Measurements from ENCODE around the gene PXDN. TPM values are rescaled to one million over a fixed set of nuclear protein-coding genes. Genes with fewer than 3 reads are reported as not detected.

Gene PXDN
- total RNA-seq, 4 donors from 2014 or later, result 7.0 to 9.5 (median 9.4) TPM

GRCh38 chr2:1603521-1603920, 140.8 kb downstream of the PXDN start:
- WGBS, result 94% methylated on average over 12 of the region's 15 CpGs
- Histone ChIP-seq H3K4me3 (no peak overlapping the region), H3K4me1 (peaks cover 21% of the 10 kb centered on the region), H3K9me3 (no peaks in the 10 kb centered on the region), H3K27ac (no peak overlapping the region), H3K36me3 (no peaks in the 10 kb centered on the region), H3K27me3 (no peaks in the 10 kb centered on the region)
- no peak for TF ChIP-seq EP300 (IDR thresholded peaks at IDR 0.05)
- no peak for TF ChIP-seq POLR2A (IDR thresholded peaks at IDR 0.05)
- no peak for TF ChIP-seq CTCF (IDR thresholded peaks at IDR 0.05)
- no peak for TF ChIP-seq POLR2AphosphoS5 (IDR thresholded peaks at IDR 0.05)
- DNase-seq (ENCODE audit: low spot score in 2 of 2), result peak in 1 of 2 donors; percentile 15

GRCh38 chr2:1603059-1603458, 141.3 kb downstream of the PXDN start:
- peak in 1 of 2 donors; percentile 57 for DNase-seq (ENCODE audit: low spot score in 2 of 2)
- Histone ChIP-seq H3K4me3 (no peak overlapping the region), H3K4me1 (peaks cover 21% of the 10 kb centered on the region), H3K27me3 (no peaks in the 10 kb centered on the region), H3K36me3 (no peaks in the 10 kb centered on the region), H3K9me3 (no peaks in the 10 kb centered on the region), H3K27ac (no peak overlapping the region)
- TF ChIP-seq CTCF (IDR thresholded peaks at IDR 0.05) (no peak), EP300 (IDR thresholded peaks at IDR 0.05) (no peak), POLR2A (IDR thresholded peaks at IDR 0.05) (no peak), POLR2AphosphoS5 (IDR thresholded peaks at IDR 0.05) (no peak)
- over 99% methylated on average over 13 of the region's 15 CpGs for WGBS

GRCh38 chr2:1602278-1603010, 141.9 kb downstream of the PXDN start:
- peaks cover 21% of the 10 kb centered on the region for H3K4me1 ChIP-seq
- TF ChIP-seq POLR2AphosphoS5 (IDR thresholded peaks at IDR 0.05) (no peak), POLR2A (IDR thresholded peaks at IDR 0.05) (no peak), EP300 (IDR thresholded peaks at IDR 0.05) (no peak), CTCF (IDR thresholded peaks at IDR 0.05) (no peak)
- no peaks in the 10 kb centered on the region for H3K9me3 ChIP-seq
- WGBS, result 92% methylated on average over 15 of the region's 15 CpGs
- H3K36me3 ChIP-seq, result no peaks in the 10 kb centered on the region
- no peak overlapping the region for H3K4me3 ChIP-seq
- peak in 1 of 2 donors; percentile 15 for DNase-seq (ENCODE audit: low spot score in 2 of 2)
- no peaks in the 10 kb centered on the region for H3K27me3 ChIP-seq
- no peak overlapping the region for H3K27ac ChIP-seq

GRCh38 chr2:1601471-1602277, 142.6 kb downstream of the PXDN start:
- TF ChIP-seq POLR2A (IDR thresholded peaks at IDR 0.05) (no peak), POLR2AphosphoS5 (IDR thresholded peaks at IDR 0.05) (no peak), CTCF (IDR thresholded peaks at IDR 0.05) (no peak), EP300 (IDR thresholded peaks at IDR 0.05) (no peak)
- Histone ChIP-seq H3K36me3 (no peaks in the 10 kb centered on the region), H3K9me3 (no peaks in the 10 kb centered on the region), H3K27ac (no peak overlapping the region), H3K27me3 (no peaks in the 10 kb centered on the region), H3K4me1 (peaks cover 21% of the 10 kb centered on the region), H3K4me3 (no peak overlapping the region)
- DNase-seq (ENCODE audit: low spot score in 2 of 2), result peak; percentile 38 to 40
- 70% methylated on average over 27 of the region's 27 CpGs for WGBS

- peak; percentile 32 to 46 for DNase-seq (ENCODE audit: low spot score in 2 of 2)
- Histone ChIP-seq H3K4me1 (peaks cover 21% of the 10 kb centered on the region), H3K27ac (no peak overlapping the region), H3K36me3 (no peaks in the 10 kb centered on the region), H3K9me3 (no peaks in the 10 kb centered on the region), H3K27me3 (no peaks in the 10 kb centered on the region), H3K4me3 (no peak overlapping the region)
- WGBS, result 39% methylated on average over 2 of the region's 5 CpGs
- no peak for TF ChIP-seq POLR2A (IDR thresholded peaks at IDR 0.05)
- no peak for TF ChIP-seq POLR2AphosphoS5 (IDR thresholded peaks at IDR 0.05)
- TF ChIP-seq EP300 (IDR thresholded peaks at IDR 0.05), result no peak
- no peak for TF ChIP-seq CTCF (IDR thresholded peaks at IDR 0.05)
Measured at GRCh38 chr2:1601067-1601412, 143.3 kb downstream of the PXDN start.

All from suprapubic skin (tissue), 4 donors.